Posterior vena cava (tissue), 2 donors: Measurements from ENCODE around the gene PHTF1. TPM values are rescaled to one million over a fixed set of nuclear protein-coding genes. Genes with fewer than 3 reads are reported as not detected.
"Not testable (repeated sequence)": the region's sequence is repeated elsewhere in the genome, so short reads cannot be mapped to it uniquely, and the experiment has no call there.

Experiments
- DNase-seq: peaks from one replicate; pipeline ENCODE4 v3.0.0-alpha.2; 2020; ENCODE audit warnings: low spot score
- intact Hi-C, 2 donors: fragments of 100-400 bp; cut with DNase I; formaldehyde crosslinking; loops; one replicate each; pipeline versions ENCODE4 v1.14.1 to v1.14.2; 2022 to 2023
- total RNA-seq, 2 donors: library from RNA; stranded (reverse); fragmentation: NEBNext Ultra II Directional; extraction: Animal tissue kit (Norgen Biotek cat#: 25700); gene quantifications; one replicate each; pipeline ENCODE4 v1.2.1, GENCODE V29; 2021
- donor health status: DM: yes; HTN: yes; CAD: no.
- donor health status: DM: yes; HTN: yes; CAD: no.

The PHTF1 gene
- total RNA-seq, 2 donors from 2014 or later: 12.0 to 13.2 TPM

DNA sequence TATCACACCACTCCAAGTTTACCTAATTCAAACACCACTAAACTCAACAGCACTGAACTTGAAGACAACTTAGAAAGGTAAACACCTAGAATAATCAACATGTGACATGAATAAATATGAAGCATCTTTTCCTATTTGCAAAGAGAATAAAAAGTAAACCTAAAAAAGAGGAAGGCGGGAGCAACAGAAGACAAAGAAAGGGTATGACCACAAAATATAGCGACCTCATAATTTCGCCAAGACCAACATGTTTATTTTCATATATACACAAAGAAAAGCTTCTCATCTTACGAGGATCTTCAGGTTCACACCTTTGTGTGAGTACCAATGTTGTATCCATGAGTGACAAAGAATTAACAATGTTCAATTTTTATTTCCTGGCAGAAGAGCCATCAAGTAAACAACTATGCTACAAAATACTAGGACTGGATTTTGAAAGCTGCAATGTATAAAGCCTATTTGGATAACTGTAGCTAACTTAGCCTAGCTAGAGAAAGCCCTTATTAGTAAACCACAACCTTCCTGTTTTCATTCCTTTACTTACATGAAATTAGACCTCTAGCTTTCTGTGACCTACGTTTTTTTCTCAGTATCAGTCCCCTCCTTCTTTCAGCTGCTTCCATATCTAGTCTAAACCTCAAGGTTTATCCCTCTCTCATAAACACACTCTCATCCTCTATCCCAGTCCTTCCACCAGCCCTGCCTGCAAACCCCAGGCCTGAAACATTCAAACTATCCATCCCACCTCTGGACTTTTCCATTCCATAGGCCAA, 21.3 kb upstream of the PHTF1 start:
- intact Hi-C loops: no loop called here

DNA sequence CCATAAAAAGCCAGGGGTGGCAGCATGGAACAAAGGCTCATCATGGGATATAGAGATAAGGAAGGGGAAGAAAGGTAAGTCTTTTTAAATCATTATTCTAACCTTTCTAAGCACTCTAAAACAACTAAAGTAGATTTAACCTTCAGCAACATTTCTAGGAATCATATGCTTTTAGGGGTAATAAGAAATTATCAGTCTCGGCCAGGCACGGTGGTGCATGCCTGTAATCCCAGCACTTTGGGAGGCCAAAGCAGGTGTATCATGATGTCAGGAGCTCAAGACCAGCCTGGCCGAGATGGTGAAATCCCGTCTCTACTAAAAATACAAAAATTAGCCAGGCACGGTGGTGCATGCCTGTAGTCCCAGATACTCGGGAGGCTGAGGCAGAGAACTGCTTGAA, 20.3 kb upstream of the PHTF1 start:
- intact Hi-C loops: no loop called here
- no peak for DNase-seq

More for the DNA sequence above, 21.3 kb upstream of the PHTF1 start:
- DNase-seq: no peak

DNA sequence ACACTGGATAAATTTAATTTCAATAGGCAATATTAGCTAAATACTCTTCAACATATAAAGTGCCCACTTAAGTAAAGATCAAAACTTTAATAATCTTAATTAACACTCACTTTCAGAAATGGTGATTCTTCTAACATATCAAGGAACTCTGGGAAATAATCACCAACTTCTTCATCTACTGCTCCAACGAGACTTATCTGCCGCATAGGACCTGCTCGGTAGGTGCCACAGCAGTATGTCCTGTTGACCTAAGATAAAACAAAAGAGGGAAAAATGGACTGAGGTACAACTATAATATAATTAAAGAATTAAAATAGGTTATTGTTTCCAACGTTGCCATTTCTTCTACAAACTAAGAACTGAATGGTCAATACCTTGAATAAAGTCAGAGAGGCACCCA, 18.3 kb upstream of the PHTF1 start:
- intact Hi-C loops: no loop called here
- no peak for DNase-seq

DNA sequence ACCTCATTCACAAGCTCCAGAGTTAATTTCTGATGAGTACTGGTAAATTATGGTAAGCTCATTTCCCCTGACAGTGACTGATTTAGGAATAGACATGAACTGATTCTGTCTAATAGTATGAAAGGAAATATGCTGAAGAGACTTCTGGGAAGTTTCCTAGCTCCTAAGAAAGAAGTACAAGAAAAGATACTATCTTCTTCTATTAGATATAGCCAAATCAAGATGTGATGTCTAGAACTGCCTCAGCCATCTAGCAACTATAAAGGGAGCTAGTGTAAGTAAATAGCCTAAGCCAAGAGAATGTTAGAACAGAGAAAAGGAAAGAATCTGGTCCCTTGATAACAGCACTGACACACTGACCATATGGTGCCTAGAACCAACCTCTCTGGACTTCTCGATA, 10.7 kb upstream of the PHTF1 start:
- intact Hi-C loops: loop anchor here in 1 of 2 donors (5.0 kb wide), 1 partner anchor 37 kb away; no protein-coding TSS in a partner anchor

DNA sequence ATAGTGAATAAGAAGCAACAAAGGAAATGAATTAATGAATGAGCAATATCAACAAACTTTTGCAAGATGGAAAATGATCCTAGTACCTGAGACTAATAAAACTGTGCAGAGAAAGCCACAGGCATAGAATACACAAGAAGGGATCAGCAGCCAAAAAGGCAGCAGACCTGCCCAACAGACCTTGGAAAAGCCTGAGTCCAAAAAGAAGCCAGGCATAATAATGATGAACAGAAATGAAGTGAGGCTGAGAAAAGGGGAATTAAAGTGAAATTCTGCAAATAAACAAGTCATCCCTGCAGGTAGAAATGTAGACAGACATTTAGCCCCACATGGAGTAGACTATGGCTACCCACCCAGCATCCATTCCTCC, 10.3 kb upstream of the PHTF1 start:
- DNase-seq: no peak
- intact Hi-C loops: no loop called here

More for the DNA sequence above, 10.7 kb upstream of the PHTF1 start:
- no peak for DNase-seq

DNA sequence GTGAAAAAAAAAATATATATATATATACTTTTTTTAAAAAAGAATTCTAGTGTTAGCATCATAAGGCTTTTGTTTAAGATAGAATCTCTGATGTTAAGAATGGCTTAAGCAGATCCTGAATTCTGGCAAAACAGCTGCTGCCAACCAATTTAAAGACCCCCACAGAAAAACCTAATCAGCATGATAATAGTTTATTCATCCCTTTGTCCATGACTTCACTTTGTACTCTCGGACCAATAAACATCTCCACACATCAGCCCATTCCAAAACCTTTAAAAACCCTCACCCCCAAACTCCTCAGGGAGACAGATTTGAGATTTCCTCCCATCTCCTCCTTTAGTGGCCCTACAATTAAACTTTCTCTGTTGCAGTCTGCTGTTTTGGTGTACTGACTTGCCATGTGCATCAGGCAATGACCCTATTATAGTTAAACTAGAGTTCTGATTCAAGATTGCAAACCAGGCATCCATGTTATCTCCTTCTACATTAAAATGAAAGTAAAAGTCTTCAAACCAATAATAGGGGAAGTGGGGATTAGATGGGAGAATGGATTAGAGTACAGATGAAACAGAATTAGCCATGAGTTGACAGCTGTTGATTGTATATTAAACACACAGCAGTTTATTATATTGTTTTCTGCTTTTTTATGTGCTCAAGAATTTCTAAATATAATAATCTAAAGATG, 9.8 kb upstream of the PHTF1 start:
- intact Hi-C loops: no loop called here
- no peak for DNase-seq

DNA sequence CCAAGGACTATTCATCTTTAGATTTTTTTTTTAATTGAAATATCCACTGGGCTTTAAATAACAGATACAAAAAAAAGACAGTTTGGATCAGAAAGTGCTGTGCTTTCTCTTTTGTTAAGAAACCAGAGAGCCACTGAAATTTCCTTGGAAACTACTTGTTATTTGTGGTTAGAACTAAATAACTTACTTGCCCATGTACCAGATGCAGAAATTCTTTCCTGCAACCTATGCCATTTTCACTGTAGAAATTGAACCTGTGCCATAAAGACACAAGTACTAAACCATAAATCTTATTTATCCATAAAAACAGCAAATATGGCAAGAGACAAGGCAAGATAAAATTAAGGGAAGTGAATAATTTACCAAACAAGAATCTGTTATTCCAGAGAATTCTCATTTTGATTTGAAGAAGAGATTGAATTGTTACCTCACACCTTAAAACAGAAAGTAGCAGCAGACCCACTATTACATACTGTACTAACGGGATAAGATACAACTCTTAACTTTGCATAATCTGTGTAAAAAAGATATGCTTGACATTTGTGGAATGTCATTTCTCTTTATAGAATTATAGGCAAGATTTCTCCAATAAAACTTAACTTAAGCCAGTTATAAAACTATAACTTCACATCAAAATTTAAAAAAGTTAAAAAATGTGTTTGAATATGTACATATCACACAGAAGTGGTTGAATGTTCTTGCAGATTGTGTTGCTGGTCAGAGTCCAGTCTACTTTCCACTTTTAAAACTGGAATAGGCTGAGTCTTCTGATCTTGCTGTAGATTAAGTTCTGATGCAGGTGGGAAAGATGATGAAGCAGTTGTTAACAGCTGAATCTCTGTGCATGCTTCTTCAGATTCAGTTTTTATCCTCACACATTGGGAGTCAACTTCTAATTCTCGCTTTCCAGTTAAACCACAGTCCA, 6.3 kb upstream of the PHTF1 start:
- no peak for DNase-seq
- intact Hi-C loops: no loop called here

DNA sequence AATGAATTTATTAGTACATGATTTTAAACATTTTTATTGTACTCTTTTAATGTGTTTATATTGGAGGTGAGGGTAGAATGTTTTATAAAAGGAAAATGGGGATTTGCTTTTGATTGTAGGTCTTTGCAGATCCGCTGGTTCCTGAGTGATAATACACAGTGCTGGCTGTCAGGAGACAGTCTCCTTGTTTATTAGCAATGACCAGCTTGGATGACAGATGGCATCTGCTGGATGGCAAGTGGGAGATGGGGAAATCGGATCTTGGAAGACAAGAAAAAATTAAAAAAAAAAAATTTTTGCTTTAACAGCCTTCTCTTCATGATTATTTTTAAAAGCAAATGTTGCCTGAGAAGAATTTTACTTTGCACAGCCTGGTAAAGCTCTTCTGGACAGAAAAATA, 4.4 kb upstream of the PHTF1 start:
- intact Hi-C loops: no loop called here
- no peak for DNase-seq

DNA sequence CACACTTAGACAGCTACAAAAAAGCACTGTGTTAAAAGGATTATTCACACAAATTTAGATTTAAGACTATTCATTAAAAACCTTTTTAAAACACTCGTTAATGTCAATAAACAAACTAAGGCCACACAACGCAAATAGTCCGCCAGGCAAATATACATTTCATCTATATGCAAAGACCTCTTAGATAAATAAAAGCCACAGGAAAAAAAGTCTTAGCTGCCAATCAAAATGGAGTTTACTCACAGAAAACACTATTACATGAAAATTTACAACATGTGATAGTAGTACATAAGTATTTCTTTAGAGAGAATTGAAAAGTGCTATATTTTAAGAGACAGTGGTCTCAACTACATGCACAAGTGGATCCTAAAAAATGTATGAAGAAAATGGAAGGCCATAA, 2.7 kb upstream of the PHTF1 start:
- DNase-seq: no peak
- intact Hi-C loops: no loop called here

DNA sequence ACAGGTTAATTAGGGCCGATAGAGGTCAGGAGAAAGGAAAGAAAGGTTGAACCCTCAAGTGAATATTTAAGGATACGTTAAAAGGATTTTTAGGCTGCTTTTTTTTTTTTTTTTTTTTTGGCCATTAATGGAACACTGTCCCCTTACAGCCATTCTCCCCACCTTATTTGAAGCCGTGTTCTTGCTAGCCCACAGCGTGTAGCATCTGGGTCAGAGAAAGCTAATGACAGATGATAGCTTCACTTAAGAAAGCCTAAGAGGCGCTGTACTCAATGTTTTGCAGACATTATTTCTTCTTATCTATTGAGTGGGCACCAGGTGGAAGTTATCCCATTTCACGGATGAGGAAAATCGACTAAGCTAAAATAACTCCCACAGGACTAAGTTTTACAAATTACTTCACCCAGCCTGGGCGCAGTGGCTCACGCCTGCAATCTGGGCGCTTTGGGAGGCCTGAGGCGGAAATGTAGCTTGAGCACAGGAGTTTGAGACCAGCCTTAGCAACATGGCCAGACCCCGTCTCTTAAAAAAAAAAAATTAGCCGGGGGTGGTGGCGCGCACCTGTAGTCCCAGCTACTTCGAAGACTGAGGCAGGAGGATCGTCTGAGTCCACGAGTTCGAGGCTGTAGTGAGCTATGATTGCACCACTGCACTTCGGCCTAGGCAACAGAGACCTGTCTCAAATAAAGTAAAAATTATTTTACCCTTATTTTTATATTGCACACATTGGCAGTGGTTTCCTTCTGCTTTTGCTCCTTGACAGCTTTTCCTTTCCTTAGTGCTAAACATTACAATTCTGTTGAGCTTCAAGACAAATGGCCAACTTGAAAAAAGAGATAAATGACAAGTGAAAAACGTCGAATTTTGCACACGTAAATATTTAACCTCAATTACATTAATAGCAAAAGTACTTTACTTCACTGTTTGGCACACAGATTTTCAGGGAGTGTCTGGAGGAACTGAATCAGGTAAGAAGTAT, 1.1 kb upstream of the PHTF1 start:
- DNase-seq: no peak
- intact Hi-C loops: no loop called here

DNA sequence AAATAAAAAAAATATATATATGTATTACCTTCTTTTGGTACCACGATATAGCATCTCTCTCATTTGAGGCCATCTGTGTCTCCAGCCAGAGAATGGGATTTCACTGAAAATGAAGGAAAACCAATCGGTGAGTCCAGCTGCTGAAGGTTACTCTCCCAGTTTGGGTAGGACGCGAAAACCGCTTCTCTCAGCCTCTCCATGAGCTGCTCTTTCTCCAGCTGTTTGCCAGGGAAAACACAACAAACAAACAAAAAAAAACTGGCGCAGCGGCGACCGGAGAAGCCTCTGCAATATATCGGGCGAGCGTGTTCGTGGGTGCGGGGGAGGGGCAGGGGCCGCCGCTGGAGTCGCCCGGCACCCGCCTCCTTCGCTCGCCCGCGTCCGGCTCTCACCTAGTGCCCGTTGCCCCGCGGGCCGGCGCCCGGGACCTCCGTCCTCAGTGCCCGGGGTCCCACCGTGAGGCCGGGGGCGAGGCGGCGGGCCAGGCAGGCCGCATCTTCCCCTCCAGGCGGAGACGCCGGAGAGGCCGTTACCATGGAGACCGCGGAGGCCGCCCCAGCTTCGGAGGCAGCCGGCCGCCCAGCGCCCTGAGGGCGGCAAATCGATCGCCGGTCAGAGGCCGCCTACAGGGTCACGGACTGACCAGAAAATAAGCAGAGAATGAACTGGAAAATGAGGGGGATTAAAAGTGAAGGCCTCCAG, 504 bp downstream of the PHTF1 start:
- peak; percentile 91 for DNase-seq
- intact Hi-C loops: no loop called here

DNA sequence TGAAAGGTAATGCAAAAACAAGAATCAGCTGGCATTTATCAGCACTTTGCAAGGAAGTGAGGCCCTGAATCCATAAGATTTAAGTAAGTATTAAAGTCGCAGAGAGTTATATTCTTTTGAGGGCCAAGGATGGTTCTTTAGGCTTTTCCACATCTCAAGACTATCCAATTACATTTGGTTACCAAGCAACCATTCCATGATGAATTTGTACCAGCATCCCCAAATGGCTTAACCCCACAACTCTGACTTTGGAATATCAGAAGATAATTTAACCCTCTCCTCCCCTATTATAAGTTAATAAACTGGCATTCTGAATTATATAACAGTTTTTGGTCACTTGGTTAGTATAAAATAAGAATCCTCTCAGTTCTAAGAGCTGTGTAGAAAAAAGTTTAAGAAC, 2.8 kb downstream of the PHTF1 start:
- intact Hi-C loops: no loop called here
- no peak for DNase-seq

DNA sequence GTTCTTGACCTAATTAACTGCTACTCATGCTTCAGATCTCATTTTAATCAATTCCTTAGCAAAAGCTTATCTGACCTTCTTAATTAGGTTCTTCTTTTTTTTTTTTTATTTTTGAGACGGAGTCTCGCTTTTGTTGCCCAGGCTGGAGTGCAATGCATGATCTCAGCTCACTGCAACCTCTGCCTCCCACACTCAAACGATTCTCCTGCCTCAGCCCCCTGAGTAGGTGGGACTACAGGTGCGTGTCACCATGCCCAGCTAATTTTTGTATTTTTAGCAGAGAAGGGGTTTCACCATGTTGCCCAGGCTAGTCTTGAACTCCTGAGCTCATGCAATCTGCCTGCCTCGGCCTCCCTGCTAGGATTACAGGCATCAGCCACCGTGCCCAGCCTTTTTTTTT, 6.0 kb downstream of the PHTF1 start:
- DNase-seq, intact Hi-C loops: not testable (repeated sequence)

DNA sequence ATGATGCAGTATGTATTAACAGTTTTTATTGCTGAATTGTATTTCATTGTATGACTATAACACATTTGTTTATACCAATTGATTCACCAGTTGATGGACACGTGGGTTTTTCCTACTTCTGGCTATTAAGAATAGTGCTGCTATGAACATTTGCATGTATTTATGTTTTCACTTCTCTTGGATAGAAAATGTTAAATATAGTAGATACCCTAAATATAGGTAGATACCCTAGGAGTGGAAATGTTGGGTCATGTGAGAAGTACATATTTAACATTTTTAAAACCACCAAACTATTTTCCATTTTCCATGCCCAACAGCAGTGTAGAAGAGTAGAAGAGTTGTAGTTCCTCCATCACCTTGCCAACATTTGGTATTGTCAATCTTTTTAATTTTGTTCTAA, 7.8 kb downstream of the PHTF1 start:
- no peak for DNase-seq
- intact Hi-C loops: no loop called here

DNA sequence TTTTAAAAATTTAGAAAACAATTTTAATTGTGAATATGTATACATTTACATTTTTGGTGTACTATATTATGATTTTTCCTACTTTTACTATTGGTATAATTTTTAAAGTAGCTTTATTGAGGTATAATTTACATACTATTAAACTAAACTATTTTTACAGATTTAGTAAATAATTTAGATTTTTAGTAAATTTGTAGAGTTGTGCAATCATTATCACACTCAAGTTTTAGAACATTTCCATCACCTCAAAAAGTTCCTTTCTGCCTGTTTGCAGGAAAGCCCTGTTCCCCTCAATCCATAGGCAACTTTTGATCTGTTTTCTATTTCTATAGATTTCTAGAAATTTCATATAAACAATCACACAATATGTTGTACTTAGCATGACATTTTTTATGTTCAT, 8.2 kb downstream of the PHTF1 start:
- DNase-seq: no peak
- intact Hi-C loops: no loop called here

DNA sequence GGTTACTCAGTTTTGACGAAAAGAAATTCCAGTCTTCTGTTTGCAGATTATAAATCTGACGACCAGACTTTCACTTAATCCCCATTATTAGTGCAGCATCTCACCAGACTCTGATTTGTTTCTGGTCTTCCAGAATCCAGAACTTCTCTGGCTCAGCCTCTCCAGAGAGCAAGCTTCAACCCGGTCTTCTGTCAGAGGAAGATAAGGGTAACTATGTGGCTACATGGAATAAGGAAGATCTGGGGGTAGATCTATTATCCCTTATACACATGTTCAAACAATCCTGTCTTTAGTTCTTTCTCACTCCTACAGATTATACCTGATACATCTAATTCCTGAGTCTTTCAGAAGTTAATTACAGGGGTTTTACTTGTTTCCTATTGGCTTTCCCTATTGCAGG, 9.9 kb downstream of the PHTF1 start:
- intact Hi-C loops: no loop called here
- DNase-seq: no peak

DNA sequence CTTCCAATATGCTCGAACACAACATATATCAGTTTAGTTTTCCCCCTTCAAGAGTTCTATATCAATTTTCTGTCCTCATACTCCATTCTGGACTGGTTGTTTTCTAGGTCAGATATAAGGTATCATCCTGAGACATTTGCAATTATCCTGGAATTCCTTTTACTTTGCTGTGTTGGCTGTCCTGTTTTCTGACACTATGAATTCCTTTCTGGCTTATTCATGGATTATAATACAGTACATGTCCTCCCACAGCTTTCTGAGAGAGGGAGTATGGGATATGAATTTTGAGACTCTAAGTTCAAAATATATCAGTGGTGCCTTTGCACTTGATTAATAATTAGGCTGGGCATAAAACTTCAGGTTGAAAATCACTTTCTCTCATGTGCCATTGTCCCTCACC, 11.9 kb downstream of the PHTF1 start:
- no peak for DNase-seq
- intact Hi-C loops: no loop called here

DNA sequence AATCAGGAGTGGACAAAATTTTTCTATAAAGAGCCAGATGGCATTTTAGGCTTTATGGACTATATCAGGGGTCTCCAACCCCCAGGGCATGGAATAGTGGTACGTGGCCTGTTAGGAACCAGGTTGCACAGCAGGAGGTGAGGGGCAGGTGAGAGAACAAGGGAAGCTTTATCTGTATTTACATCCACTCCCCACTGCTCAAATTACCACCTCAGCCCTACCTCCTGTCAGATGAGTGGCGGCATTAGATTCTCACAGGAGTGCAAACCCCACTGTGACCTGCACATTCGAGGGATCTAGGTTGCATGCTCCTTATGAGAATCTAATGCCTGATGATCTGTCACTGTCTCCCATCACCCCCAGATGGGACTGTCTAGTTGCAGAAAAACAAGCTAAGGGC, 13.9 kb downstream of the PHTF1 start:
- DNase-seq: no peak
- intact Hi-C loops: no loop called here
